GM19397 (cell line): ENCODE data around the gene TRIM61.
"Not testable (repeated sequence)": the region's sequence is repeated elsewhere in the genome, so short reads cannot be mapped to it uniquely, and the experiment has no call there.

Experiments
- ATAC-seq: cut with Tn5 transposase; IDR thresholded peaks from one replicate; pipeline ENCODE4 v1.9.1; 2021; ENCODE audit warnings: mild to moderate bottlenecking, moderate library complexity; ENCODE audit not compliant: unreplicated experiment

TRIM61 gene

DNA sequence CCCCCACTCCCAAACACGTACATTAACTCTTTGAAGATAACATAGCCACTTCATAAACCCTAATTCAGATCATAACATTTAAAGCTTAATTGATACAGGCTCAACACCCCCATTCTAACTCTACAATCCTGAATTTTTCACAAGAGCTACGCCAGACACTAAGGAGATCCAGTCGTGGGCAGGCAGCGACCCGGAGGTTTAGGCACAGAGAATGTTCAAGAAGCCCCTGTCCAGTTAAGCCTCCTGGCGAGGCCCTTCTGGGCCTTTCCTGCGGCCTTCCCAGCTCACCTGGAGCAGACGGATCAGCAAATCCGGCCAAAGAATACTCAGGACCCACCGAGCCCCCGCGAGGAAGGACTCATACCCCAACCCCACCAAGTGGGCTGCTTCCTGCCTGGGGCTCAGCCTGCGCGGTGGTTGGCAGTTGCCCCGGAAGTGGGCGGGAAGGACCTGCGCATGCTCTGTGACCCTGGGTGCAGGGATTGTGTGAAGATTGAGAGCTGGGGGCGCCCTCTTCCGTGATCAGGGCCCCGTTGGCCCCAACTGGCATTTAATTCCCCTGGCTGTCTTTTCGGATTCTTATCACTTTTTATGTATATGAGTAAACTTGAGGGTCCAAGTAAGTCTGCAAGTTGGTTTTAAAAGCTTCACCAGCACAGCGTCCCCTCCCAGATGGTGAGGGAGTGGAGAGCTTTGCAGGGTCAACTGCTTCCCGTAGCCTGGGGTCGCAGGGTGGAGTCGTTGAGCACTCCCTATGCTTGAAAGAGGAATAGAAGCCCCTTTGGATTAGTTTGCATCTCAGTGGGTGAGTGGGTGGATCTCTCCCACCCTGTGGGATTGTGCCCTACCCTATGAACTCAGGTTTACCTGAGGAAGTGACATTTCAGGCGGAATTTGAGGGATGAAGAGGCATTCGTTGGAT is at the start of gene TRIM61:
TSS of gene TRIM61 (minus strand) at position 415 of the 922 bp plus-strand sequence. CDS start 7,655 bp downstream, outside the sequence.
- ATAC-seq, result peak; percentile 100

DNA sequence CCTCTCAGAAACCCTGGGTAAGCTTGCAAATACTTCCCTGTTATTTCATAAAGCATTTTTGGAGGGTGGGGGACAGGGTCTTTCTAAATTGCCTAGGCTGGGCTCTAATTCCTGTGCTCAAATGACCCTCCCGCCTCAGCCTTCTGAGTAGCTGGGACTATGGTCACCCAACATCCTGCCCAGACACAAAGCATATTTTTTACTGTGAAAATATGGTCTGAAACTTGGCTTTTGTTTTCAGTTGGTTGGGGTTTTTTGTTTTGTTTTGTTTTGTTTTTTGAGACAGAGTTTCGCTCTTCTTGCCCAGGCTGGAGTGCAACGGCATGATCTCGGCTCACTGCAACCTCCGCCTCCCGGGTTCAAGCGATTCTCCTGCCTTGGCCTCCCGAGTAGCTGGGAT is 48.3 kb upstream of the TRIM61 start:
- ATAC-seq, result not testable (repeated sequence)

GRCh38 chr4:165019995-165020394 is 42.5 kb upstream of the TRIM61 start:
- ATAC-seq, result not testable (repeated sequence)

- no peak for ATAC-seq
Measured at GRCh38 chr4:165016971-165017370, 39.5 kb upstream of the TRIM61 start.

DNA sequence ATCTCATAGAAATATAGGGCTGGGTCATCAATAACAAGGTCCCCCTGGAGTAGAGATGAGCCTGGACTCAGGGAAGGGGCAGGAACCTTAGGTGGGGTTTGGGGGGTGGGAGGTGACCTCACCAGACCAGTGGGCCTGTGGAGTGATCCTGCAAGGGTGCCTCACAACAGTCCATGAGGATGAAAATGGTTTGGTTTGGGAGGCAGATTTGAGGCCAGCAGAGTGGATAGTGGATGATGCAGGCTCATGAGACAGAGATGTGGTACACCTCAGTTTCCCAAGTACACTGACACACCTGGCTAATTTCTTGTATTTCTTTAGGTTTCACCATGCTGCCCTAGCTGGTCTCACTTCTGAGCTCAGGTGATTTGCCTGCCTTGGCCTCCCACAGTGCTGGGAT is 36.2 kb upstream of the TRIM61 start:
- no peak for ATAC-seq

DNA sequence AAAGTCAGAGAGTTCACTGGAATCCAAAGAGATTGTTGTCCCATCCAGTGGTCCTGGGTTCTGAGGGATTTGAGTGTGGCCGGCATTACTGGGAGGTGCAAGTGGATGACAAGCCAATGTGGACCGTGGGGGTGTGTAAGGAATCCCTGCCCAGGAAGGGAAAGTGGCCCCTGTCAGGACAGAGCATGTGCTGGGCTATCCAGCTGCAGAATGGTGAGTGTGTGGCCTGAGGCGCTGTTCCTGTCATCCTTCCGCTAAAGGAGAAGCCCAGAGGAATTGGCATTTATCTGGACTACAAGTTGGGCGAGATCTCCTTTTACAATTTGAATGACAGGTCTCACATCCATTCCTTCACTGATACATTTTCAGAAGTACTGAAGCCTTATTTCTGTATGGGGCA is 33.9 kb upstream of the TRIM61 start:
- ATAC-seq, result no peak

- no peak for ATAC-seq
Measured at GRCh38 chr4:165010991-165011390, 33.5 kb upstream of the TRIM61 start.

- ATAC-seq, result no peak
Measured at GRCh38 chr4:165010487-165010886, 33.0 kb upstream of the TRIM61 start.

DNA sequence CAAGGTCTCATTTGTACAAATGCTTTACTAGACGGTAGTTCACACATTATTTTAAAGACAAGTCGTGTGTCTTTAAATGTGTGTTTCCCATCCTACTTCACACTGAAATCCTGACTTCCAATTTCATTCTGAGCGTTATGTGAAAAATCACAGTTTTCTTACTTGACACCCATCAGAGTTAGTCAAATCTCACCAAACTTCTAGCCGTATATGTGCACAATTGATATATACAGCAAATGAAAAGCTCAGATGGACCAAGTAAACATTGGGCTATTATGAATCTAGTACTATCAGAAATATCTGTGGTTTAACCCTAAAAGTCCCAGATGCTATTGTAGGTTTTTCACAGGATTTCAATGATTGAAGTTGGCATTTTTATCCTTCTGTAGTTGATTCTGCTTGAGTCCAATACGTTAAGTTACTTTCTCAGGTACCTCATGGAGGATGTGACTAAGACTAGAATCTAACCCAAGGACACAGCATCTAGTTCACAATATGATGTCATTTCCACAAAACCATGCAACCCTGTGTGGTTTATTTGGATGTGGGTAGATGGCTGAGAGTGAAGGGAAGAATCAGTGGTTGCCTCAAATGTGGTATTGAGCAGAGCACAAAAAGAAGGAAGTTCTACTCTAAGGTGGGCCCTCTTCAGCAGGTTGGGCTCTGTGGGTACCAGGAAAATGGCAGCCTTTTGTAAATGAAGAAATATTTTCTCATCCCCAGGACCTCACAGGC is 32.2 kb upstream of the TRIM61 start:
- ATAC-seq, result no peak

GRCh38 chr4:165006886-165007285 is 29.4 kb upstream of the TRIM61 start:
- ATAC-seq, result no peak

- ATAC-seq, result no peak
Measured at GRCh38 chr4:165006456-165006855, 29.0 kb upstream of the TRIM61 start.

DNA sequence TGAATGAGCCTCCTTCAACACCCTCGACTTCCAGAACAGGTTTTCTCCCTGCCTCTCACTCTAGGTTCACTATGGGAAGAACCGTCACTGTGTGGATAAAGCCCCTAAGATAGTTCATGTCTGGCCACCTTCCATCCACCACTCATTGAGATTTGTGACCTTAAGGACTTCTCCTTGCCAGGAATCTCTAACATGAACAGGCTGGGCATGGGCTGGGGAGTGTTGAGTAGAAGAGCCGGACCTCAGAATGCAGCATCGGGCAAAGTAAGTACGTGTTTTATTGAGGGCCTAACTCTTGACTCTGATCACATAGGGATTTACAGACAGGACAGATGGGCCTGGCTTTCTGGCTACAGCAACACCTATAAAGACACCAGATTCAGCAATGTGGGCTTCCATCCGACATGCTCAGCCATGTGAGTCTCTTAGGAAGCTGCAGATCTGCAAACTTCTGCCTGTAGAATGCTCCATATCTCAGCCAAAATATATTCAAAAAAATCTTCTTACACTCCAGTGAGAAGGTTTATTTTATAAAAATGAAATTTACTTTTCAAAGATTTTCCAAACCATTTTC is 28.0 kb upstream of the TRIM61 start:
- ATAC-seq, result no peak

DNA sequence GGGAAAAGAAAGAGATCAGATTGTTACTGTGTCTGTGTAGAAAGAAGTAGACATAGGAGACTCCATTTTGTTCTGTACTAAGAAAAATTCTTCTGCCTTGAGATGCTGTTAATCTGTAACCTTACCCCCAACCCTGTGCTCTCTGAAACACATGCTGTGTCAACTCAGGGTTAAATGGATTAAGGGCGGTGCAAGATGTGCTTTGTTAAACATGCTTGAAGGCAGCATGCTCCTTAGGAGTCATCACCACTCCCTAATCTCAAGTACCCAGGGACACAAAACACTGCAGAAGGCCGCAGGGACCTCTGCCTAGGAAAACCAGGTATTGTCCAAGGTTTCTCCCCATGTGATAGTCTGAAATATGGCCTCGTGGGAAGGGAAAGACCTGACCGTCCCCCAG is 24.5 kb upstream of the TRIM61 start:
- not testable (repeated sequence) for ATAC-seq

DNA sequence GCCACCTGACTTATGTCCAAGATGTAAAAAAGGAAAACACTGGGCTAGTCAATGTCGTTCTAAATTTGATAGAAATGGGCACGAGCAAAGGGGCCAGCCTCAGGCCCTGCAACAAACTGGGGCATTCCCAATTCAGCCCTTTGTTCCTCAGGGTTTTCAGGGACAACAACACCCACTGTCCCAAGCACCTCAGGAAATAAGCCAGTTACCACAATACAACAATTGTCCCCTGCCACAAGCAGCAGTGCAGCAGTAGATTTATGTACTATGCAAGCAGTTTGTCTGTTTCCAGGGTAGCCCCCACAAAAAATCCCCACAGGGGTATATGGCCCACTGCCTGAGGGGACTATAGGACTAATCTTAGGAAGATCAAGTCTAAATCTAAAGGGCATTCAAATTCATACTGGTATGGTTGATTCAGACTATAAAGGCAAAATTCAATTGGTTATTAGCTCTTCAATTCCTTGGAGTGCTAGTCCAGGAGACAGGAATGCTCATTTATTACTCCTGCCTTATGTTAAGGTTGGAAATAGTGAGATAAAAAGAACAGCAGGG is 21.1 kb upstream of the TRIM61 start:
- ATAC-seq, result not testable (repeated sequence)

DNA sequence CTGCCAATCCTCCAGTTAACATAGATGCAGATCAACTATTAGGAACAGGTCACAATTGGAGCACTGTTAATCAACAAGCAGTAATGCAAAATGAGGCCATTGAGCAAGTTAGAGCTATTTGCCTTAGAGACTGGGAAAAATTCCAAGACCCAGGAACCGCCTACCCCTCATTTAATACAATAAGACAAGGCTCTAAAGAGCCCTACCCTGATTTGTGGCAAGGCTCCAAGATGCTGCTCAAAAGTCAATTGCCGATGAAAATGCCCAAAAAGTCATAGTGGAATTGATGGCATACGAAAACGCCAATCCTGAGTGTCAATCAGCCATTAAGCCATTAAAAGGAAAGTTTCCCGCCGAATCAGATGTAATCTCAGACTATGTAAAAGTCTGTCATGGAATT is 20.5 kb upstream of the TRIM61 start:
- ATAC-seq, result no peak

GRCh38 chr4:164997324-164997723 is 19.9 kb upstream of the TRIM61 start:
- ATAC-seq, result no peak

GRCh38 chr4:164996123-164996522 is 18.7 kb upstream of the TRIM61 start:
- not testable (repeated sequence) for ATAC-seq

GRCh38 chr4:164990786-164991185 is 13.3 kb upstream of the TRIM61 start:
- ATAC-seq, result not testable (repeated sequence)

DNA sequence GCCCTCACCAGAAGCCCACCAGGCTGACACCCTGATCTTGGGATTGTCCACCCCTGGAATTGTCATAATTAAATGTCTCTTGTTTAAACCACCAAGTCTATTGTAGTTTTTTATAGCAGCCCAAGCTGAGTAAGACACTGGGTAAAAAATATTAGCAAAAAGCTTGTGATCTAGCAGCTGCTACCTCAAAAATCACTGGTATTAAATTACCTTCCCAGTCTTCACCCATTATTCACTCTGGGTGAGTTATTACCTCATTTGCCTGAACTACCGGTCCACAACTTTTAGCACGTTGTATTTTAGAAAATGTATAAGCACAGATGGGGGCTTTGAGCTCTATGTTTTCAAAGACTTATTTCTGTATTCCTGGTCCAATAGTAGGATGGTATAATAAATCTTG is 12.0 kb upstream of the TRIM61 start:
- no peak for ATAC-seq

- not testable (repeated sequence) for ATAC-seq
Measured at GRCh38 chr4:164971929-164972328, 5.5 kb downstream of the TRIM61 start.

GRCh38 chr4:164959896-164960295 is 17.6 kb downstream of the TRIM61 start:
- ATAC-seq, result no peak
